GM19238 (cell line): ENCODE results near the gene PDE4B.

Experiments used
- DNase-seq: peaks from one replicate; pipeline ENCODE4 v3.0.0; 2011; ENCODE audit warnings: low spot score; ENCODE audit not compliant: insufficient read length

Gene PDE4B

DNA sequence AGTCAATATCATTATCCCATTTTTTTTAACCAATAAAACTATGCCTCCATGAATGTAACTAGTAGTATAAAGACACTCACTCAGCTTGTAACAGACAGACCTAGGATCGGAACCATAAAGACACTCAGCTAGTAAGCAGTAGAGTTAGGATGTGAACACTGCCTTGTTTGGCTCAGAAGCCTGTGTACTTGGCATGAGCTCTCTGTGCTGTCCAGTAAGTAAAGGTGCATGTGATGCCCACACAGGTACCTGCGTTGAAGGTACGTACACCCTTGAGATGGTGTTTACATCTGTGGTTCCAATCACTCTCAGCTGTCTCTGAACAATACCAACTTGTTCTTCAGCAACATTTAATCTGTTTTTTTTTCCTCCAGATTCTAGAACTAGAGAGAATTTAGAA, 489.1 kb downstream of the PDE4B start:
- no peak for DNase-seq

GRCh38 chr1:66282343-66282852, 489.7 kb downstream of the PDE4B start:
- peak; percentile 25 for DNase-seq

GRCh38 chr1:66282891-66283621, 490.4 kb downstream of the PDE4B start:
- no peak for DNase-seq

- no peak for DNase-seq
These were observed 490.9 kb downstream of the PDE4B start for GRCh38 chr1:66283622-66284041.

DNA sequence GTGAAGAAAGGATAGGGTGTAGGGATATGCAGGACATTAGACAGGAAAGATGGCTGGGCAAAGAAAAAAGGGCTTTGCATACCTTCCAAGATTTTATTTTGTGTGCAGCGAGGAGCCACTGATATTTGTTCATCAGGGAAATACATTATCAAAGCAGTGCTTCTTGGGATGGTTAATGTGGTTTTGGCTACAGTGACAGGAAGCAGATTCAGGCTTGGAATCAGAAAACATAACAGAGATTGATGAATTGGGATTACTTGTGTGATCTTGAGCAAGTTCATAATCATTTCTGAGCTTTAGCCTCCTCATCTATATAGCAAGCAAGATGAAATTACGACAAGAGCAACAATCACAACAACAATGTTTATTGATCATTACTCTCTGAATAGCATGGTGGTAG, 492.1 kb downstream of the PDE4B start:
- no peak for DNase-seq

DNA sequence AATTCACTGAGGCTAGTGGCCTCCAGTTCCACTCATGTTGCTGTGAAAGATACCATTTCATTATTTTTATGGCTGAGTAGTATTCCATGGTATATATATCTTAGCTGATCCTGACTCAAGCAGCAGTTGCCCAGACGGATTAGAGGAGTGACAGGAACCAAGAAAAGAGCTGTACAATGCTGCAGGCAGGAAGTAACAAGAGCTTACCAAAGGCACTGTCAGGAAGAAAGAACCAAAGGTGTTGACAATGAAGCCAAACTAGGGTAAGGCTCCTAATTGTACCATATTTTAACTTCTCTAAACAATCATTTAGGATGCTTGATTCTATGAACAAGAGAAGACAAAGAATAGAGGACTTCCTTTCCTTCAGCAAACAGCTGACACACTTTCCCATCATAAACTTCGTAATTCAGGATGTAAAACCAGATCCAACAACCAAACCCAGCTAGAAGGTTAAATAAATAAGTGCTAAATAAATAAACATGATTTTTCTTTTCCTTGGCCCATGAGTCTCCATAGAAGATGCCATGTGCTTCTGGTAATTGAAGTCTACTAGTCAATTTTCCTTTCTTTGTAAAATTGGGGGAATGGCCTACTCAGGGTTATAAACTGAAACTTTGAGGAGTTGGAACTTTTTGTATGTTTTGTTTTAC, 493.0 kb downstream of the PDE4B start:
- no peak for DNase-seq

- DNase-seq = no peak
These were observed 493.6 kb downstream of the PDE4B start for GRCh38 chr1:66286307-66286706.

DNA sequence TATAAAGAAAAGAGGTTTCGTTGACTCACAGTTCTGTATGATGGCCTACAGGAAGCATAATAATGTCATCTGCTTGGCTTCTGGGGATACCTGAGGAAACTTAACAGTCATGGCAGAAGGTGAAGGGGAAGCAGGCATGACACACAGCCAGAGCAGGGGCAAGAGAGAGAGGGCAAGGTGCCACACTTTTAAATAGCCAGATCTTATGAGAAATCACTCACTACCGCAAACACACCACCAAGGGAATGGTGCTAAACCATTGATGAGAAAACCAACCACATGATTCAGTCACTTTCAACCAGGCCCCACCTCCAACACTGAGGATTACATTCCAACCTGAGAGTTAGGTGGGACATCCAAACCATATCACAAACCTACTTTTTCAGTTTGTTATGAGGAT, 495.4 kb downstream of the PDE4B start:
- no peak for DNase-seq

DNA sequence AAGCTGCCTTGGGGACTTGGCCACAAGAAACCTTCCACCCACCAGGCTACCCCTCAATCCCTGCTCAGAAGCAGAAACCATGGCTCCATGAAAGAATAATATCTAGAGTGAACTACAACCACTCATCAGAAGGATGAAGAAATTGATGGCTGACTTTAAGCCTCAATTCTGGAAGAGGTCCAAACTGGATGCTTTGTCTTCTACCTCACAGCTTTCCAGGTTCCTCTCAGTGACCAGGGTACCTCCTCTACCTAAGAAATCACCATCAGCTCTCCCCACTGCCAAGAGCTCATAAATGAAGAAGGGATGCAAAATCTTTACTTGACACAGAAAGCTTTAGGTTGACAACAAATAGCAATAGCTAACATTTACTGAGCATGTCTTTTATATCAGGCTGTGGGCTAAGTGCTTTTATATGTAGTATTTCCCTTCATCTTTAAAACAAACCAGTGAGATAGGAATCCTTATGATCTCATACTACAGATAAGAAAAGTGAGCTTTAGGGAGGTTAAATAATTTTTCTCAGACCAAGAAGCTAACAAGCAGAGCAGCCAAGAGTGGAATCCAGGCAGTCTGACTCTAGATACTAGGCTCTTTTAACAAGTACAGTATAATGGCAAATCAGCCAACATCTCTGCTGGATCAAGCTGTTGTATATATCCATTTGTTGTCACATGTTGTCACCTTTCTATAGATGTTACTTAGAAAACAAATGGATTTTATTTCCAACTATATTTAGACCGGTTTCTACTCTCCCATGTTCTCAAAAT, 498.3 kb downstream of the PDE4B start:
- no peak for DNase-seq

DNA sequence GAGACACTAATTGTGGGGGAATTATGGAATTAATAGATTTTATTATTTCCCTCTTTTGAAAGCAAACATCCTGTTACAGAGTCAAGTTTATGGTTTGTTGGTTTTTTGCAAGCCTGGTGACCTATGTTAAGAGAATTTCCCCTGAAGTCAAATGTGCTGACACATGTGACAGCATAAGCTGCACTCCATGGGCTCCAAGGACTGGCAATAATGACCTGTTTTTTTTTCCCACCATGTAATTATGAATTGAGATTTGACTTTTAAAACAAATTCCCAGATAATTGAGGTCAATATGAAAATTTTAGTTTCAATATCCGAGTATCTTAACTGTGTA, 498.8 kb downstream of the PDE4B start:
- no peak for DNase-seq

DNA sequence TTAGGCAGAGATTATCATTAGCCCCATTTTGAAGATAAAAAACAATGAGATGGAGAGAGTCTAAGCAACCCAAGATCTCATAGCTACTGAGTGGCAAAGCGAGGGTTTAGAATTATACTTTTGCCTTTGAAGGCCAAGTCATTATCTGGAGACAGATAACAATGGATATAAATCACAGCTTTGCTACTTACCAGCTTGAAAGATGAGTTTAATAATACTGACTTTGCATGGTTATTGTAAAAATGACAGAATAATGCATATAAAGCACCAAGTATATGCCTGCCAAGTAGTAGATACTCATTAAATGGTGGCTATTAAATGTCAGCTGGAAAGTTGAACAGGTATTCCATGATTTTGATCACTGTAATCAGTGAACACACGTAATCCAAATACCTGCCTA, 499.6 kb downstream of the PDE4B start:
- no peak for DNase-seq

DNA sequence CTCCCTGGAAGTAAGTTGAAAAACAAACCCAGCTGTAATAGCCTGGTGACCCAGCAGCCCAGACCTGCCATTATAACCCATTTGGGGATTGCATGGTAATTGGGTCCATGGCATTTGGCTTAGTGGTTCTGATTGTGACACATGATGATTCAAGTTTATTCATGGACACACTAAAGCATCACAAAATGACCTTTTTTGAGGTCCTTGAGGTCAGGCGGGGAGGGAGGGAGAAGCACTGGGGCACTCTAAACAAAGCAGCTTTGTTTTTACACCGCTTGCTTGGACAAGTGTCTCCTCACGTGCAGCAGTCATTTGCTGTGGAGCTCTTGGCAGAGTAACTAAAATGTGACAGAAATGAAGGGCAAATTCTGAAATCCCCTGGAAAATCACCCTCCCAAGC, 500.2 kb downstream of the PDE4B start:
- no peak for DNase-seq

DNA sequence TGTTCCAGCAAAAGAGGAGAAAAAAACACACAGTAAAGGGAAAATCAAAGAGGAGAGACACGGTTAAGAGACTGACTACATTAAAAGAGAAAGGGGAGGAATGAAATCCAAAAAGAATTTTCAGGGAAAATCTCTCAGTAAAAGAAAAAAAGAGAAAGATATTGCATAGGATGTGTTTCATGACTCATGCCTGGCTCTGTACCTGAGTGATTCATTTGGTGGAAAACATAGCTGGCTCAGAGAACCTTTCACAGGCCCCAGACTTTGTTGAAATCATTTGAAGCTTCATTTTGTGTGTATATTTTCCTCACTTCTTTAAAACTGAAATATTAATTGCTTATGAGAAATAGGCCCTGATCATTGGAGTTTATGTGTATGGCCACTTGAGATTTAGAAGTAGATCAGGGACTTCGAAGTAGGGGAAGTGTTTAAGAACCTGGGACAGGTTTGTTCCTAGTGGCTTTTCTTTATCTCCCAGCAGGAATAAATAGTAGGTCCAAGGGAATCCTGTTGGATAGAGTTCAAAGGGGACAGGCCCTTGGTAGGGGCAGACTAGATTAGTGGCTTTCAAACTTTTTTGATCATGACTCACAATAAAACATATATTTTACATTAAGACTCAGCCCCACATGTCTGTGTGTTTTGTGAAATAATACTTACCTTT, 502.1 kb downstream of the PDE4B start:
- DNase-seq = no peak

- DNase-seq = no peak
These were observed 503.1 kb downstream of the PDE4B start for GRCh38 chr1:66295803-66296202.

DNA sequence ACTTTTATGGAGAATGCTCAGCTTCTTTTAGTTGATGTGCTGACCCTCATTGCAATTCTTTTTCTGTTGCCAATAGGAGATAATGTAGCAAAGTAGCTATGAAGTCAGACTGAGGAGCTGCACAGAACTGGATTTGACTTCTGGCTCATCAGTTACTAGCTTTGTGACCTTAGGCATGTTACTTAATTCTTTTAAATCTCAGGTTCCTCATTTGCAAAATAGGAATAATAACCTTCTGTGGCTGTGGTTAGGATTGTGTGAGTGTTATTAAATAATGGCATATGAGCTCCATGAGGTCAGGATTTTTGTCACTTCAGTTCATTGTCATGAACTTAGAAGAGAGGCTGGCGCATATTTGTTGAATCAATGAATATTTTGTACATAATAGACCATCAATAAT, 503.7 kb downstream of the PDE4B start:
- no peak for DNase-seq

DNA sequence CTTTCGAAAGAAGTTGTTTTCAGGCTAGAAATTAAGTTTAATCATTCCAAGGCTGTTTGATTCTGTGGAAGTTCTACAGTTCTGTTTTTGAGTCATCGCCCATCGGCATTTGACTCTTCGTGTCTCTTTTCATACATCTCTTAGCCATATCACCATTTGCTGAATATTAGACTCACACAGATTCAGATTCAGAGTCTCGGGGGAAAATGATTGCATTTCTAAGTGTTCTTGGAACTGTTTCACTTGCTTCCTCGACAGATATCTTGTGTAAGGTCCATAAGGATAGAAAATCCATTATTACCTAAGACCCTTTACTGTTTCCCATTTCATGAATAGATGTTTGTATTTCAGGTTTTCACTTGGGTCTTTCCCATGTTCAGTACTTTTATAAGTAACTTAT, 504.3 kb downstream of the PDE4B start:
- DNase-seq = no peak

GRCh38 chr1:66298464-66298863, 505.8 kb downstream of the PDE4B start:
- no peak for DNase-seq

DNA sequence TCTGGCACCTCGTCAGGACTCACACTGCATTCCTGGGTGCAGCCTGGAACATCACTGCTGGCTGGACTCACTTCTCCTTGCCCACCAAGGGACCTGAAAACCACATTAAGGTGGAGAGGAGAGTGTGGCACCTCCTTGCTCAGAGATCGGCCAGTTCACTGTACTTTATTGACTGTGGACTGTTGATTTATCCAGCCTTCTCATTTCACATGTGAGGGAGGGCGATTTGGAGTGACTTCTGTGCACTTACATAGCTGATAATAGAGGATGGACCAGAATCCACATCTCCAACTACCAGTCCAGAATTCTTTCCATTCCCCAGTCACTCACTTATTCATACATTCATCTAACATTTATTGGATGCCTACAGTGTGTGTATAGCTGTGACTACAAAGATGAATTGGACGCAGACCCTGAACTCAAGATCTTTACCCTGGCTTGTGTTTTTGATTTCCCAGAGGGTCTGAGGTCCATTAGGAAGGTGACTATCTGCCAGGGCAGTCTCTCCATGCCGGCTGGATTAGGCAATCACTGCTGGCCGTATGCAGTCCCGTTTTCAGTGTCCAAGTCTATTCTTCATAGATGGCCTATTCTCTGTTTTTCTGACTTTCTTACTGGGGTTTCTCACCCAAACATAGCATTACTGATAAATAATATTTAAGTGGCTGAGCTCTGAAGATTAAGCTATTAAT, 507.7 kb downstream of the PDE4B start:
- DNase-seq = no peak

GRCh38 chr1:66300972-66301451, 508.3 kb downstream of the PDE4B start:
- no peak for DNase-seq

GRCh38 chr1:66302184-66302742, 509.6 kb downstream of the PDE4B start:
- DNase-seq = no peak

DNA sequence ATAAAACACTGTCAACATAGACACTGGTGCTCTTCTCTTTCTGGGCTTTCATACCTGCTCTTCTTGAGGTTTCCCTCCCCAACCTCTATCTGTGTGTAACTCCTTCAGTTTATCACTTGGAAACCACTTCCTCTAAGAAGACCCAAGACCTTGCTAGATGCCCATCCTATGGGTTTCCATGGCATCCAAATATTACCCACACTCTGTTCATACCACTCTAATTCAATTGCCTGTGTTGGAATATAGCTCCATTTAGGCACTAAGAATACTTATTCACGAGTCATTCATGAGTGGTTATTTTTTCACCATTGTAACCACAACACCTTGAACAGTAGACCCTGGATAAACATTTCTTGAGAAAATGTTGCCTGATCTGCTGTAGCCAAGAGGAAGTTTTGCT, 510.1 kb downstream of the PDE4B start:
- DNase-seq = no peak
